Activated naive CD8-positive, alpha-beta T cell (primary cell): ENCODE data around the gene SUMO1.

Experiments
- H3K27ac Mint-ChIP-seq: one replicate; pipeline ENCODE4 v1.8.0; 2021; ENCODE audit warnings: mixed read lengths
- H3K27me3 Mint-ChIP-seq: one replicate; pipeline ENCODE4 v1.8.0; 2021; ENCODE audit warnings: mixed read lengths
- H3K36me3 Mint-ChIP-seq: one replicate; pipeline ENCODE4 v1.8.0; 2021; ENCODE audit warnings: mixed read lengths
- H3K4me1 Mint-ChIP-seq: one replicate; pipeline ENCODE4 v1.8.0; 2021; ENCODE audit warnings: low read depth, mixed read lengths
- H3K4me3 Mint-ChIP-seq: one replicate; pipeline ENCODE4 v1.8.0; 2021; ENCODE audit warnings: mild to moderate bottlenecking, mixed read lengths
- H3K9me3 Mint-ChIP-seq: one replicate; pipeline ENCODE4 v1.8.0; 2021; ENCODE audit warnings: low read depth, mixed read lengths

Gene SUMO1

GRCh38 chr2:202178346-202178958 is 59.9 kb downstream of the SUMO1 start:
- Mint-ChIP-seq H3K9me3 (no peaks in the 10 kb centered on the region), H3K4me1 (peaks cover under 1% of the 10 kb centered on the region), H3K27ac (no peak overlapping the region), H3K4me3 (no peak overlapping the region), H3K27me3 (no peaks in the 10 kb centered on the region), H3K36me3 (no peaks in the 10 kb centered on the region)

- H3K36me3 Mint-ChIP-seq = peaks cover 2% of the 10 kb centered on the region
- H3K4me3 Mint-ChIP-seq = peak overlapping the region; percentile 64
- peaks cover 19% of the 10 kb centered on the region for H3K4me1 Mint-ChIP-seq
- peaks cover 5% of the 10 kb centered on the region for H3K27me3 Mint-ChIP-seq
- H3K27ac Mint-ChIP-seq = peak overlapping the region; percentile 68
- H3K9me3 Mint-ChIP-seq = no peaks in the 10 kb centered on the region
These were observed 65.8 kb downstream of the SUMO1 start for GRCh38 chr2:202172439-202173211.

- H3K4me3 Mint-ChIP-seq = peak overlapping the region; percentile 4
- no peak overlapping the region for H3K27ac Mint-ChIP-seq
- H3K27me3 Mint-ChIP-seq = peaks cover 5% of the 10 kb centered on the region
- peaks cover 2% of the 10 kb centered on the region for H3K36me3 Mint-ChIP-seq
- H3K9me3 Mint-ChIP-seq = no peaks in the 10 kb centered on the region
- peaks cover 19% of the 10 kb centered on the region for H3K4me1 Mint-ChIP-seq
These were observed 67.1 kb downstream of the SUMO1 start for GRCh38 chr2:202171241-202171825.

GRCh38 chr2:202169832-202170424 is 68.5 kb downstream of the SUMO1 start:
- H3K4me1 Mint-ChIP-seq = peaks cover 19% of the 10 kb centered on the region
- H3K9me3 Mint-ChIP-seq = no peaks in the 10 kb centered on the region
- peaks cover 5% of the 10 kb centered on the region for H3K27me3 Mint-ChIP-seq
- H3K27ac Mint-ChIP-seq = no peak overlapping the region
- H3K36me3 Mint-ChIP-seq = peaks cover 2% of the 10 kb centered on the region
- no peak overlapping the region for H3K4me3 Mint-ChIP-seq

GRCh38 chr2:202169131-202169530 is 69.3 kb downstream of the SUMO1 start:
- Mint-ChIP-seq H3K27me3 (peaks cover 5% of the 10 kb centered on the region), H3K4me1 (peaks cover 19% of the 10 kb centered on the region), H3K4me3 (no peak overlapping the region), H3K27ac (no peak overlapping the region), H3K36me3 (peaks cover 2% of the 10 kb centered on the region), H3K9me3 (no peaks in the 10 kb centered on the region)

DNA sequence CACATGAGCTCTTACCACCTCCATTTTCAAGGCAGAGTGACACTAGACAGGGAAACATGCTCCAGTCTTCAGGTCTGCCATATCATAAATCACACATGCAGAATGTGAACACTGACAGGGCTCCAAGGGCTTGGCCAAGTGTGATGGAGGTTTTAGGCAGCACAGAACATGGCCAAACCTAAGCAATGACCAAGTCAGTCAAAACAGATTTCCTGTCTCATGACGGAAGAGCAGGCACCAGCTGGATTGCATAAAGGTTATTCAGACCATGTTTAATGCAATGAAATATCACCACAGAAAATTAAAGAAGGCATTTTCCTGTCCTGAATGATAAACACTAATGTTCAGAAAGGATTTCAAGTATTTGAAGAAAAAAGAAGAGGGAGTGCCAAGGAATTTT is 72.5 kb downstream of the SUMO1 start:
- Mint-ChIP-seq H3K4me1 (peaks cover 3% of the 10 kb centered on the region), H3K27me3 (peaks cover 4% of the 10 kb centered on the region), H3K4me3 (no peak overlapping the region), H3K9me3 (no peaks in the 10 kb centered on the region), H3K27ac (no peak overlapping the region), H3K36me3 (peaks cover under 1% of the 10 kb centered on the region)

- Mint-ChIP-seq H3K27ac (no peak overlapping the region), H3K9me3 (no peaks in the 10 kb centered on the region), H3K4me3 (no peak overlapping the region), H3K36me3 (no peaks in the 10 kb centered on the region), H3K4me1 (no peaks in the 10 kb centered on the region), H3K27me3 (no peaks in the 10 kb centered on the region)
These were observed 73.2 kb downstream of the SUMO1 start for GRCh38 chr2:202165208-202165607.

DNA sequence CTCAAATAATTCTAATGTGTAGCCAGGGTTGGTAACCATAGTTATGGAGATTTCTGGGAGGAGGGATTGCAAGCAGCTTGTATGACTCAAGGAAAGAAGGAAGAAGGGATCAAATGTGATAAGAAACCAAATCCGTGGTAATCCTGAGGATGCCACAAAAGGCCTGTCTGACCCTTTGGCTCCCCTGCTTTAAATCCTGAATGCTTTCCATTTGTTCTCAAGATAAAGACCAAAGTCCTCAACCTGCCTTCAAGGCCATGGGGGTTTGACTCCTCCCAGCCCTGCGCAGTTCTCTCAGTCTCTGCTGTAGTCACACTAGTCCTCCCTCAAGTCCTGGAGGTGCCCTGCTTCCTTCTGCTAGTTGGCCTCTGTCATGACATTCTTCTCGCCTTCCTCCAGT is 74.0 kb downstream of the SUMO1 start:
- H3K9me3 Mint-ChIP-seq = no peaks in the 10 kb centered on the region
- H3K27me3 Mint-ChIP-seq = no peaks in the 10 kb centered on the region
- H3K4me1 Mint-ChIP-seq = no peaks in the 10 kb centered on the region
- no peak overlapping the region for H3K4me3 Mint-ChIP-seq
- H3K27ac Mint-ChIP-seq = no peak overlapping the region
- H3K36me3 Mint-ChIP-seq = no peaks in the 10 kb centered on the region

GRCh38 chr2:202161151-202161835 is 77.1 kb downstream of the SUMO1 start:
- Mint-ChIP-seq H3K4me3 (no peak overlapping the region), H3K4me1 (no peaks in the 10 kb centered on the region), H3K27ac (no peak overlapping the region), H3K27me3 (no peaks in the 10 kb centered on the region), H3K36me3 (no peaks in the 10 kb centered on the region), H3K9me3 (no peaks in the 10 kb centered on the region)

DNA sequence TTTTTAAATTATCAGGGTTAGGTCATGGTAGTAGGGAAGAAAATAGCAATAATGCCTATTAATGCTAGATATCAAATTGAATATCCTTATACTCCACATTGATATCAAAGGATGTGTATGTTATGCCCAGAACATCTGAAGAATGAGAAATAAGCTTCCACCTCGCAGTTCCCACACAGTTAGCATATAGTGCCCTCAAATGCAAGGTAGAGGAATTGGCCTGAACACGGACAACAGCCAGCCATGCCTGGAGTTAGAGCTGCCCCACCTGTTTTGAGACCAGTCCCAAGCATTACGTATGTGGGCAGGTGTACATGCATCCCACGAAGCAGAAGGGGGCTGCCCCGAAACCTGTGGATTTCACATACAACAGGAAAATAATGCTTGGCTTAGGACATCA is 79.6 kb downstream of the SUMO1 start:
- no peaks in the 10 kb centered on the region for H3K36me3 Mint-ChIP-seq
- no peaks in the 10 kb centered on the region for H3K27me3 Mint-ChIP-seq
- H3K27ac Mint-ChIP-seq = no peak overlapping the region

DNA sequence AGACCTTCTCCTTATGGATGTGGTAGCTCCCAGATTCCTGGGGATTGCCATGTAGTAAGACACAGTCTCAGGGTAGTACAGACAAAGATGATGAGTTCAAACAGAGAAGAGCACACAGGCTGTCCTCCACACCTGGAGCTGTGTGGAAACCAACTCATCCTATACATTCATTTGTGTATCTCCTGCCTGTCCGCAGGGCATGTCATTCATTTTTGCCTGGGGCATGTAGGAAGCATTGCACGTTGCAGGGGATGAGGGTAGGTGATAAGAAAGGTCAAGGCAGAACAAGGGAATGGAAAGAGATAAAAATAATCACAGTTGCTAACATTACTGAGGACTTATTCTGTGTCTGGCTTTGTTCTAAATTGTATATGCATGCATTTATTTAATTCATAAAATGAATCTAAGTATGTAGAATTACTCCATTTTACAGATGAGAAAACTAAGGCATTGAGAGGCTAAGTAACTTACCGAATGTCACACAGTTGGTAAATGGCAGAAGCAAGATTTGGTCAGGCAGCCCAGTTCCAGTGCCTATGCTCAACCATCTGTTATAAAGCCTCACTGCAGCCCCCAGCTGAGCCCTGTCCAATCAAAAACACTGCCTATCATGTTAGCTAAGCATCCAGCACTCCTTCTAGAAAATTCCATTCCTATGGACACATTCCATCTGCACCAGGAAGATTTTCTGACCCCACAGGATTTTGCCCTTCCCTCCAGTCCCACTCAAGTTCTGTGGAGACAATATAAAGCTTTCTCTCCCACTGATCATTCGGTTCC is 81.0 kb downstream of the SUMO1 start:
- H3K27me3 Mint-ChIP-seq = no peaks in the 10 kb centered on the region

More for the DNA sequence above, 79.6 kb downstream of the SUMO1 start:
- no peaks in the 10 kb centered on the region for H3K9me3 Mint-ChIP-seq
- no peaks in the 10 kb centered on the region for H3K4me1 Mint-ChIP-seq
- no peak overlapping the region for H3K4me3 Mint-ChIP-seq

More for the DNA sequence above, 81.0 kb downstream of the SUMO1 start:
- no peak overlapping the region for H3K4me3 Mint-ChIP-seq
- H3K4me1 Mint-ChIP-seq = no peaks in the 10 kb centered on the region
- H3K9me3 Mint-ChIP-seq = no peaks in the 10 kb centered on the region
- H3K36me3 Mint-ChIP-seq = no peaks in the 10 kb centered on the region
- H3K27ac Mint-ChIP-seq = no peak overlapping the region
